HL-60 (cell line): Measurements from ENCODE around the gene MTMR12.

Source experiments
- CTCF ChIP-seq: IDR thresholded peaks from one replicate; pipeline ENCODE4 v1.5.1; 2011; ENCODE audit warnings: low read length, control low read depth, inconsistent platforms; ENCODE audit not compliant: insufficient read depth
- POLR2AphosphoS5 ChIP-seq: IDR thresholded peaks from 2 replicates; pipeline ENCODE4 v1.6.1; 2012; ENCODE audit warnings: low read depth
- TF ChIP-seq, protein P1 (sequence below): IDR thresholded peaks from 2 replicates; pipeline ENCODE4 v1.6.1; 2012; ENCODE audit warnings: low read depth; ENCODE audit not compliant: insufficient replicate concordance

DNA sequence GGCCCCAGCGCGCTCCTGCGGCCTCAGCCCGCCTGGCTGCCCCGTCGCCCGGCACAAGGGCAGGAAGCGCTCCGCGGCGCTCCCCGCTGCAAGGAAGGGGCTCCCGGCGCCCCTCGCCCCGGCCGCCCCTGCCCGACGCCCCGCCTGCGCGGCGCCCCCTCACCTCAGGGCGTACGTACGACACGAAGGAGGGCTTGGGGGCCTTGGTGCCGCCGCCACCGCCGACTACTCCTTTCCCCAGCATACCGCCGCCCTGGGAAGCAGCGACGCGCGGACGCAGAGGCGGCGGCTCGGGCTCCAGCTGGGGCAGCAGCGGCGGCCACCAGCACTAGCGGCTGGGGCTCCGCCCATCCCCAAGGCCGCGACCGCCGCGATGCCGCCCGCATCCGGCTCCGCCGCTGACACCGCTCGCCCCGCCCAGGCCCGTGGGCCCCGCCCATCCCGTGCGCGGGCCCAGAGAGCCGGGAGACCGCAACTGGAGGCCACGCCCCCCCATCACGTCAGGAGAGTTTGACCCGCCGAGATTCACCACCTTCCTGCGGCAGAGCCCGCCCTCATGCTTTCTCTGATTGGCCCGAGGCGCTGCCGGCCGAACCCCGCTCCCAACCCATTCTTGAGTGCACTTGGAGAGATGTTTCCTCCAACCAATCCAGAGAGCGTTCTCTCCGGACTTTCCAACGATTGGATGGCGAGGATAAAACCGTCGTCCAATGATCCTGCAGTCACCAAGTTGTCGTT, at the start of gene MTMR12:
- TF ChIP-seq CTCF (no peak), POLR2AphosphoS5 (0 out of 2 replicates have a peak, but pooled peaks have one; percentile 37)
- TF ChIP-seq, protein P1, sequence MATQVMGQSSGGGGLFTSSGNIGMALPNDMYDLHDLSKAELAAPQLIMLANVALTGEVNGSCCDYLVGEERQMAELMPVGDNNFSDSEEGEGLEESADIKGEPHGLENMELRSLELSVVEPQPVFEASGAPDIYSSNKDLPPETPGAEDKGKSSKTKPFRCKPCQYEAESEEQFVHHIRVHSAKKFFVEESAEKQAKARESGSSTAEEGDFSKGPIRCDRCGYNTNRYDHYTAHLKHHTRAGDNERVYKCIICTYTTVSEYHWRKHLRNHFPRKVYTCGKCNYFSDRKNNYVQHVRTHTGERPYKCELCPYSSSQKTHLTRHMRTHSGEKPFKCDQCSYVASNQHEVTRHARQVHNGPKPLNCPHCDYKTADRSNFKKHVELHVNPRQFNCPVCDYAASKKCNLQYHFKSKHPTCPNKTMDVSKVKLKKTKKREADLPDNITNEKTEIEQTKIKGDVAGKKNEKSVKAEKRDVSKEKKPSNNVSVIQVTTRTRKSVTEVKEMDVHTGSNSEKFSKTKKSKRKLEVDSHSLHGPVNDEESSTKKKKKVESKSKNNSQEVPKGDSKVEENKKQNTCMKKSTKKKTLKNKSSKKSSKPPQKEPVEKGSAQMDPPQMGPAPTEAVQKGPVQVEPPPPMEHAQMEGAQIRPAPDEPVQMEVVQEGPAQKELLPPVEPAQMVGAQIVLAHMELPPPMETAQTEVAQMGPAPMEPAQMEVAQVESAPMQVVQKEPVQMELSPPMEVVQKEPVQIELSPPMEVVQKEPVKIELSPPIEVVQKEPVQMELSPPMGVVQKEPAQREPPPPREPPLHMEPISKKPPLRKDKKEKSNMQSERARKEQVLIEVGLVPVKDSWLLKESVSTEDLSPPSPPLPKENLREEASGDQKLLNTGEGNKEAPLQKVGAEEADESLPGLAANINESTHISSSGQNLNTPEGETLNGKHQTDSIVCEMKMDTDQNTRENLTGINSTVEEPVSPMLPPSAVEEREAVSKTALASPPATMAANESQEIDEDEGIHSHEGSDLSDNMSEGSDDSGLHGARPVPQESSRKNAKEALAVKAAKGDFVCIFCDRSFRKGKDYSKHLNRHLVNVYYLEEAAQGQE, result no peak
